Fibroblast of lung (primary cell): Measurements from ENCODE around the gene KLF15.

Experiments used
- EZH2 ChIP-seq: IDR thresholded peaks from 2 replicates; pipeline ENCODE4 v1.5.1; 2012; ENCODE audit warnings: low read length, control low read depth, mild to moderate bottlenecking; ENCODE audit errors: missing control alignments
- TF ChIP-seq, protein P1 (sequence below), 2 donors: IDR thresholded peaks in 1 of 2; conservative IDR thresholded peaks in 1 of 2; 1 replicate in 1 of 2; 2 replicates in 1 of 2; pipeline ENCODE4 v1.5.1; 2011 to 2012; ENCODE audit warnings: low read length in 2 of 2, control low read depth in 1 of 2, inconsistent platforms in 1 of 2, low read depth in 1 of 2, mild to moderate bottlenecking in 1 of 2

DNA sequence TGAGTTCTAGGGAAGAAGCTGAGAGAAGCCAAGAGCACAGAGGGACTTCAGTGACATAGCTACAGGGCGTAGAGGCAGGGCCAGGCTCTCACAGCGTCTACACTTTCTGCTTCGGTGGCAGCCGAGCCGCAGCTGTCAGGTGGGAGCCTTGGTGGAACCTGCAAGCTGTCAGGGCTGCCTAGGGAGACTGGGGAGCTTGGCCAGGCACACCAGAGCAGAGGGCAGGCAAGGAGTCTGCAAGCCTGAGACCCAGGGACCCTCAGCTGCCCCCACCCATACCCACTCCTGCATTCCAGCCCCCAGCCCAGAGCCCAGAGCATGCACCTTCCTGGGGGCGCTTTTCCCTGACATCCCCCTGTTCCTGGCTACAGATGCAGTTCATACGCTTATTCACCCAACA is 13.4 kb upstream of the KLF15 start:
- TF ChIP-seq EZH2 = no peak
- TF ChIP-seq, protein P1, sequence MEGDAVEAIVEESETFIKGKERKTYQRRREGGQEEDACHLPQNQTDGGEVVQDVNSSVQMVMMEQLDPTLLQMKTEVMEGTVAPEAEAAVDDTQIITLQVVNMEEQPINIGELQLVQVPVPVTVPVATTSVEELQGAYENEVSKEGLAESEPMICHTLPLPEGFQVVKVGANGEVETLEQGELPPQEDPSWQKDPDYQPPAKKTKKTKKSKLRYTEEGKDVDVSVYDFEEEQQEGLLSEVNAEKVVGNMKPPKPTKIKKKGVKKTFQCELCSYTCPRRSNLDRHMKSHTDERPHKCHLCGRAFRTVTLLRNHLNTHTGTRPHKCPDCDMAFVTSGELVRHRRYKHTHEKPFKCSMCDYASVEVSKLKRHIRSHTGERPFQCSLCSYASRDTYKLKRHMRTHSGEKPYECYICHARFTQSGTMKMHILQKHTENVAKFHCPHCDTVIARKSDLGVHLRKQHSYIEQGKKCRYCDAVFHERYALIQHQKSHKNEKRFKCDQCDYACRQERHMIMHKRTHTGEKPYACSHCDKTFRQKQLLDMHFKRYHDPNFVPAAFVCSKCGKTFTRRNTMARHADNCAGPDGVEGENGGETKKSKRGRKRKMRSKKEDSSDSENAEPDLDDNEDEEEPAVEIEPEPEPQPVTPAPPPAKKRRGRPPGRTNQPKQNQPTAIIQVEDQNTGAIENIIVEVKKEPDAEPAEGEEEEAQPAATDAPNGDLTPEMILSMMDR (conservative IDR thresholded peaks at IDR 0.05 in 1 of 2, IDR thresholded peaks at IDR 0.05 in 1 of 2; ENCODE audit: low read depth in 1 of 2, low read length in 2 of 2) = no peak
